ENCODE measurements around the gene CDKAL1. TPM values are rescaled to one million over a fixed set of nuclear protein-coding genes. Genes with fewer than 3 reads are reported as not detected.
A peak's percentile ranks its signal among the peaks of the same experiment; 100 is the strongest.

CDKAL1 gene
- total and polyA plus RNA-seq, 2 donors from 2014 or later: 4.6 to 20.2 TPM

DNA sequence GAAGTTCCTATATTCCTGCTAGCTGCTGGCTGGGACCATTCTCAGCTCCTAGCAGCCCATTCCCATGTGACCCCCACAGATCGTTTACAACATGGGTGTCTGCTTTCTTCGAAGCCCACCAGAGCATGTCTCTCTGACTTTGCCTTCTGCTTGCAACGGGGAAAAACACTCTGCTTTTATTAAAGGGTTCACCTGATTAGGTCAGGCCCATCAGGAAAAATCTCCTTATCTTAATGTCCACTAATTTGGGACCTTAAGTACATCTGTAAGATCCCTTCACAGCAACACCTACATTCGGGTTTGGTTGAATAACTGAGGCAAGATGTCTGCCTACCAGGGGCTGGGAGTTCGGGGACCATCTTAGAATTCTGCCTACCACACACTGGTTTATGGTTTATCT lies 496.9 kb downstream of the CDKAL1 start:
- Histone ChIP-seq H3K4me3 (ENCODE audit: low read length in 3 of 3) (no peak overlapping the region), H3K27ac (ENCODE audit: low read depth in 2 of 2, low read length in 2 of 2) (no peak overlapping the region), H3K36me3 (ENCODE audit: control insufficient read depth in 2 of 3, insufficient read depth in 3 of 3, low read length in 3 of 3) (no peaks in the 10 kb centered on the region), H3K9ac (ENCODE audit: low read length in 3 of 3) (no peak overlapping the region), H3K9me3 (ENCODE audit: control insufficient read depth in 2 of 3, insufficient read depth in 1 of 3, low read length in 3 of 3) (no peaks in the 10 kb centered on the region), H3K27me3 (ENCODE audit: control insufficient read depth, insufficient read depth, low read length) (no peaks in the 10 kb centered on the region), H3K4me1 (ENCODE audit: control insufficient read depth in 2 of 3, insufficient read depth in 2 of 3, low read depth in 1 of 3, low read length in 3 of 3) (no peaks in the 10 kb centered on the region)
- TF ChIP-seq, protein P1, sequence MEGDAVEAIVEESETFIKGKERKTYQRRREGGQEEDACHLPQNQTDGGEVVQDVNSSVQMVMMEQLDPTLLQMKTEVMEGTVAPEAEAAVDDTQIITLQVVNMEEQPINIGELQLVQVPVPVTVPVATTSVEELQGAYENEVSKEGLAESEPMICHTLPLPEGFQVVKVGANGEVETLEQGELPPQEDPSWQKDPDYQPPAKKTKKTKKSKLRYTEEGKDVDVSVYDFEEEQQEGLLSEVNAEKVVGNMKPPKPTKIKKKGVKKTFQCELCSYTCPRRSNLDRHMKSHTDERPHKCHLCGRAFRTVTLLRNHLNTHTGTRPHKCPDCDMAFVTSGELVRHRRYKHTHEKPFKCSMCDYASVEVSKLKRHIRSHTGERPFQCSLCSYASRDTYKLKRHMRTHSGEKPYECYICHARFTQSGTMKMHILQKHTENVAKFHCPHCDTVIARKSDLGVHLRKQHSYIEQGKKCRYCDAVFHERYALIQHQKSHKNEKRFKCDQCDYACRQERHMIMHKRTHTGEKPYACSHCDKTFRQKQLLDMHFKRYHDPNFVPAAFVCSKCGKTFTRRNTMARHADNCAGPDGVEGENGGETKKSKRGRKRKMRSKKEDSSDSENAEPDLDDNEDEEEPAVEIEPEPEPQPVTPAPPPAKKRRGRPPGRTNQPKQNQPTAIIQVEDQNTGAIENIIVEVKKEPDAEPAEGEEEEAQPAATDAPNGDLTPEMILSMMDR (IDR thresholded peaks at IDR 0.05; ENCODE audit: borderline replicate concordance, extremely low read depth, insufficient read depth): no peak
- intact Hi-C loops (cut with DNase I): no loop called here
- no peak for FAIRE-seq
- no peak for DNase-seq

DNA sequence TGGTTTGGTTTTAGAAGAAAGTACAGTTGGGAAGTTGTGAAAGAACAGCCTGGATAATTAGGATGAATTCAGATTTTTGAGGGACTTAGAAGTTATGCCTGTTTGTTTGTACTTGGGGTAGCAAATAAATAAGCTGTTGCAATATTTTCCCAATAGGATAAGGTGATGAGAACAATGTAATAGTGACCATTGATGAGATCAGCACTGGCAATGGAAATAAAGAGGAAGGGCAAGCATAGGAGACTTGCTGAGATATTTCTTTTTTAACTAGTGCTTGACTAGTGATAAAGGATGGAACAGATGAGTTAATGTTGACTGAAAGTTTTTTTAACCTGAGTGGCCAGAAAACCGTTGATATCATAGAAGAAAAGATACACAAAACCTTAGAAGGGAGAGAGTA lies 498.8 kb downstream of the CDKAL1 start:
- no peak overlapping the region for H3K9ac ChIP-seq (ENCODE audit: low read length in 3 of 3)
- intact Hi-C loops (cut with DNase I): no loop called here
- TF ChIP-seq, protein P1 (IDR thresholded peaks at IDR 0.05; ENCODE audit: borderline replicate concordance, extremely low read depth, insufficient read depth): no peak
- no peaks in the 10 kb centered on the region for H3K27me3 ChIP-seq (ENCODE audit: control insufficient read depth, insufficient read depth, low read length)
- no peak overlapping the region for H3K27ac ChIP-seq (ENCODE audit: low read depth in 2 of 2, low read length in 2 of 2)
- no peaks in the 10 kb centered on the region for H3K9me3 ChIP-seq (ENCODE audit: control insufficient read depth in 2 of 3, insufficient read depth in 1 of 3, low read length in 3 of 3)
- H3K36me3 ChIP-seq (ENCODE audit: control insufficient read depth in 2 of 3, insufficient read depth in 3 of 3, low read length in 3 of 3): no peaks in the 10 kb centered on the region
- no peaks in the 10 kb centered on the region for H3K4me1 ChIP-seq (ENCODE audit: control insufficient read depth in 2 of 3, insufficient read depth in 2 of 3, low read depth in 1 of 3, low read length in 3 of 3)
- DNase-seq (no peak), FAIRE-seq (no peak)
- no peak overlapping the region for H3K4me3 ChIP-seq (ENCODE audit: low read length in 3 of 3)

DNA sequence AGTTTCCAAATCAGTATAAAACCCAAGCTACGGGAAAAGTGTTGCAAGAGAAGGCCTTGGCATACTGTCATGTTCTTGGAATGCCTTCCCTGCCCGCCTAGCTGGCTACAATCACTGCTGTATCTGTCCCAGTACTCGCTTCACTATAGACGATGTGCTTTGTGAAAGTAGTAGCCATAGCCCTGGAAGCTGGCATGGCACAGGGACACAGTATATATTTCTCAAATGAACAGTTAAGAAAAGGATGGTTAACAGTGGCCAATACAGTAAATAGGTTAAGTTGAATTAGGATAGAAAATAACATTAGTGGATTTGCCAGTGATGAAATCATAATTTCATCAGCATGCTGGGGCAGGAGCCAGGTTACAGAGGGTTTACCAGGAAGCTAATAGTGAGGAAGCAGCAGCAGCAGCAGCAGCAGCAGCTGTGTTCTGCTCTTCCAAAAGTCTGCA lies 499.3 kb downstream of the CDKAL1 start:
- no peak overlapping the region for H3K9ac ChIP-seq (ENCODE audit: low read length in 3 of 3)
- FAIRE-seq (no peak), DNase-seq (peak in 1 of 5 donors; percentile 11)
- H3K4me1 ChIP-seq (ENCODE audit: control insufficient read depth in 2 of 3, insufficient read depth in 2 of 3, low read depth in 1 of 3, low read length in 3 of 3): no peaks in the 10 kb centered on the region
- H3K9me3 ChIP-seq (ENCODE audit: control insufficient read depth in 2 of 3, insufficient read depth in 1 of 3, low read length in 3 of 3): no peaks in the 10 kb centered on the region
- H3K36me3 ChIP-seq (ENCODE audit: control insufficient read depth in 2 of 3, insufficient read depth in 3 of 3, low read length in 3 of 3): no peaks in the 10 kb centered on the region
- no peak overlapping the region for H3K4me3 ChIP-seq (ENCODE audit: low read length in 3 of 3)
- TF ChIP-seq, protein P1 (IDR thresholded peaks at IDR 0.05; ENCODE audit: borderline replicate concordance, extremely low read depth, insufficient read depth): no peak
- H3K27me3 ChIP-seq (ENCODE audit: control insufficient read depth, insufficient read depth, low read length): no peaks in the 10 kb centered on the region
- no peak overlapping the region for H3K27ac ChIP-seq (ENCODE audit: low read depth in 2 of 2, low read length in 2 of 2)
- intact Hi-C loops (cut with DNase I): no loop called here

DNA sequence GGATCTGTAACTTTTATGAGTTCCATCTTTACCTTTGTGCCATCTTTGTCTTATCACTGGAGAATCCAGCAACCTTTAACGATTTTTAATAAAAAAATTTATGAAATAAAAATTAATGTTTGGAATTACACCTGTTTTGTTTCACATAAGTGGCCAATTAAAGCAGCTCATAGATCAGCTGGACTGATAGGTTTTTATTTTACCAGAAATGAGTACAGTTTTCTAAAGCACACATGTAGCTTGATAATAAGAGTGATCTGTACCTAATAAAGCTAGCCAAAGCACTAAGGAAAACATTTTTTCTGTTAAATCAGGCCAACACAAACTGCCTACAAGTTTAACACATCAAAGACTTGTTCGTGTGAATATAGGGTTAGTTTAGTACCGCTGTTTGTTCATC lies 500.1 kb downstream of the CDKAL1 start:
- Histone ChIP-seq H3K4me3 (ENCODE audit: low read length in 3 of 3) (no peak overlapping the region), H3K4me1 (ENCODE audit: control insufficient read depth in 2 of 3, insufficient read depth in 2 of 3, low read depth in 1 of 3, low read length in 3 of 3) (no peaks in the 10 kb centered on the region), H3K27ac (ENCODE audit: low read depth in 2 of 2, low read length in 2 of 2) (no peak overlapping the region), H3K9ac (ENCODE audit: low read length in 3 of 3) (no peak overlapping the region), H3K36me3 (ENCODE audit: control insufficient read depth in 2 of 3, insufficient read depth in 3 of 3, low read length in 3 of 3) (no peaks in the 10 kb centered on the region), H3K27me3 (ENCODE audit: control insufficient read depth, insufficient read depth, low read length) (no peaks in the 10 kb centered on the region), H3K9me3 (ENCODE audit: control insufficient read depth in 2 of 3, insufficient read depth in 1 of 3, low read length in 3 of 3) (no peaks in the 10 kb centered on the region)
- FAIRE-seq: no peak
- DNase-seq: no peak
- TF ChIP-seq, protein P1 (IDR thresholded peaks at IDR 0.05; ENCODE audit: borderline replicate concordance, extremely low read depth, insufficient read depth): no peak
- intact Hi-C loops (cut with DNase I): no loop called here

All from kidney (tissue), 14 donors.